ENCODE data around the gene CSMD2.

DNA sequence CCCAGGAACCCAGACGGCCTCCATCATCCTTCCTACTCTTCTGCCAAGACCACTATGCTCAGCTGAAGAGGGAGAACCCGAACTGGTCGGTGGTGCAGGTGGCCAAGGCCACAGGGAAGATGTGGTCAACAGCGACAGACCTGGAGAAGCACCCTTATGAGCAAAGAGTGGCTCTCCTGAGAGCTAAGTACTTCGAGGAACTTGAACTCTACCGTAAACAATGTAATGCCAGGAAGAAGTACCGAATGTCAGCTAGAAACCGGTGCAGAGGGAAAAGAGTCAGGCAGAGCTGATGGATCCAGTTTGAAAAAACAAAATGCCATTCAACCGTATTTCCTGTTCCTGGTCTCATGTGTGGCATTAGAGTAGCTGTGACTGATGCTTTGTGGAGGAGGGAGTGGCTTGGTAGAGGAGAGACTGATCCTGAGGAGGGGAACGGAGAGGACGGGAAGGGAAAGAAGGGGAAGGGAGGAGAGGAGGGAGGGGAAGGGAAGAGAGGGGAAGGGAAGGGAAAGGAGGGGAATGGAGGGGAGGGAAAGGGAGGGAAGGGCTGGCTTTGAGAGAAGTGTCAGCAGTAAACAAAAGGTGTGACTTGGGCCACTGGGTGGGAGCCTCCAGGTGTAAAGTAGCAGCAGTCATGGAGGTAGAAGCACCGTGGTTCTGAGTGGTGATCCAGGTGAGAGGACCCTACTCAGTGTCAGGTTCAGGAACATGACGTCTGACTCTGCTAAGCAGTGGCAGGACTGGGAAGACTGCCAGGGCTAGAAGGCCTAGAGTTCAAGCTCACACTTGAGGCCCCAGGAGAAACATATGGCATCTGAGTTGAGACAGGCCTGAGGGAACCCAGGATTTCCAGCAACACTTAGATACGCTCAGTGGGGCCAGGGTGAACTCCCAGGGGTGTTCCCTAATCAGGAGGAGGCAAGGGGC is 300.3 kb downstream of the CSMD2 start:
- TF ChIP-seq, protein P1, sequence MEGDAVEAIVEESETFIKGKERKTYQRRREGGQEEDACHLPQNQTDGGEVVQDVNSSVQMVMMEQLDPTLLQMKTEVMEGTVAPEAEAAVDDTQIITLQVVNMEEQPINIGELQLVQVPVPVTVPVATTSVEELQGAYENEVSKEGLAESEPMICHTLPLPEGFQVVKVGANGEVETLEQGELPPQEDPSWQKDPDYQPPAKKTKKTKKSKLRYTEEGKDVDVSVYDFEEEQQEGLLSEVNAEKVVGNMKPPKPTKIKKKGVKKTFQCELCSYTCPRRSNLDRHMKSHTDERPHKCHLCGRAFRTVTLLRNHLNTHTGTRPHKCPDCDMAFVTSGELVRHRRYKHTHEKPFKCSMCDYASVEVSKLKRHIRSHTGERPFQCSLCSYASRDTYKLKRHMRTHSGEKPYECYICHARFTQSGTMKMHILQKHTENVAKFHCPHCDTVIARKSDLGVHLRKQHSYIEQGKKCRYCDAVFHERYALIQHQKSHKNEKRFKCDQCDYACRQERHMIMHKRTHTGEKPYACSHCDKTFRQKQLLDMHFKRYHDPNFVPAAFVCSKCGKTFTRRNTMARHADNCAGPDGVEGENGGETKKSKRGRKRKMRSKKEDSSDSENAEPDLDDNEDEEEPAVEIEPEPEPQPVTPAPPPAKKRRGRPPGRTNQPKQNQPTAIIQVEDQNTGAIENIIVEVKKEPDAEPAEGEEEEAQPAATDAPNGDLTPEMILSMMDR (IDR thresholded peaks at IDR 0.05) = no peak
- TF ChIP-seq POLR2A (IDR thresholded peaks at IDR 0.05) = no peak

All from sigmoid colon (tissue), 3 donors.